Activated CD8-positive, alpha-beta T cell treated with anti-CD3 and anti-CD28 coated beads for 36 hours (primary cell): ENCODE data around the gene ARHGAP40. TPM values are rescaled to one million over a fixed set of nuclear protein-coding genes. Genes with fewer than 3 reads are reported as not detected.

ENCODE experiments used
- ATAC-seq: fragments of 200-7000 bp; cut with Tn5 transposase; one replicate; pipeline ENCODE4 v1.10.0; 2021; ENCODE audit warnings: mild to moderate bottlenecking, moderate library complexity
- CTCF ChIA-PET: fragments of 350-600 bp; sonication (Branson Sonifier 250); formaldehyde crosslinking; loops from one replicate; lab custom pipeline; 2021; ENCODE audit warnings: antibody characterized with exemption; lab: Charles Lee
- POLR2A ChIA-PET: fragments of 350-600 bp; sonication (Branson Sonifier 250); formaldehyde crosslinking; loops from one replicate; lab custom pipeline; 2021; ENCODE audit warnings: antibody characterized with exemption; lab: Charles Lee
- DNase-seq: peaks from one replicate; pipeline ENCODE4 v3.0.0-alpha.2; 2020
- H3K27ac Mint-ChIP-seq: one replicate; pipeline ENCODE4 v1.8.0; 2021; ENCODE audit warnings: mild to moderate bottlenecking, mixed read lengths
- H3K27me3 Mint-ChIP-seq: one replicate; pipeline ENCODE4 v1.8.0; 2021; ENCODE audit warnings: mixed read lengths
- H3K36me3 Mint-ChIP-seq: one replicate; pipeline ENCODE4 v1.8.0; 2021; ENCODE audit warnings: low read depth, mixed read lengths
- H3K4me1 Mint-ChIP-seq: one replicate; pipeline ENCODE4 v1.8.0; 2021; ENCODE audit warnings: low read depth, mixed read lengths
- H3K4me3 Mint-ChIP-seq: one replicate; pipeline ENCODE4 v1.8.0; 2021; ENCODE audit warnings: mild to moderate bottlenecking, moderate library complexity, mixed read lengths
- H3K9me3 Mint-ChIP-seq: one replicate; pipeline ENCODE4 v1.8.0; 2021; ENCODE audit warnings: mixed read lengths
- intact Hi-C: fragments of 100-400 bp; cut with micrococcal nuclease; formaldehyde crosslinking; loops from one replicate; pipeline ENCODE4 v1.10.0; 2022
- total RNA-seq, 2 experiments: library from RNA; stranded (reverse); gene quantifications; one replicate each; pipeline ENCODE4 v1.2.3, GENCODE V29; 2021
- TF ChIP-seq, protein P1 (sequence below): fragments of 200-600 bp; IDR thresholded peaks from one replicate; pipeline ENCODE4 v1.8.0; 2022; ENCODE audit warnings: antibody characterized with exemption, mild to moderate bottlenecking

ARHGAP40 gene
- total RNA-seq, 2 experiments from 2014 or later: not detected

DNA sequence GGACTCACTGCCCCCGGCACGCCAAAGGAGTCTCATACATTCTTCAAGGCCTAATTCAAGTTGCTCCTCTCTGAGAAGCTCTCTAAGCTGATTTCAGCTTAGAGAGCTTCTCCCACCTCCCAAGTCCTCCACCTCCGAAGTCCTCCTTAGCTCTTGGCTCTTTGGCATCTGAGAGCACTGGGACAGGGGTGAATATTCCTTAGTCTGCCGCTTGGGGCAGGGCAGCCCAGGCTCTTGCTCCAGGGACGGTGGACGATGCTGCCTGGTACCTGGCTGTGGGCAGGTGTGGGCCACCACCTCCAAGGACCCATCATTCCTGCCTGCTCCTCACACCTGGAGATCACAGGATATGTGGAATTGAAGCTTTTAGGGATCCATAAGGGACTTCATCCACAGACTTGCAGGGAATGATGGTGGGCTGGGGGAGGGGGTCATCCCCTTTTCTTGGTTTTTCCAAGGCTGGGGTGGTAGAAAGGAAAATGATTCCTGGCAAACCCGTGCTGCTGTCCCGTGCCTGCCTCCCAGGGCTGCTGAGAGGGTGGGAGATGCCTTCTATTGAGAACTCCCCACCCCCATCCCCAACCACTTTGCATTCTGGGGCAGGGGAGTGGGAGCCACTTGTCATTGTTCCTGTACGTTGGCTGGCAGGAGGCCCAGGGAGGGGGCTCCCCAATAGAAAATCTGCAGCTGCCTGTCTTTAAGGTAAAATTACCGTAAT lies 57.4 kb downstream of the ARHGAP40 start:
- POLR2A ChIA-PET: interaction anchor here (0.9 kb wide), 1 partner anchor 224 kb away, joined by 3 read pairs; the partner anchor contains the start of gene SNHG17
- H3K4me1 Mint-ChIP-seq: no peaks in the 10 kb centered on the region
- TF ChIP-seq, protein P1, sequence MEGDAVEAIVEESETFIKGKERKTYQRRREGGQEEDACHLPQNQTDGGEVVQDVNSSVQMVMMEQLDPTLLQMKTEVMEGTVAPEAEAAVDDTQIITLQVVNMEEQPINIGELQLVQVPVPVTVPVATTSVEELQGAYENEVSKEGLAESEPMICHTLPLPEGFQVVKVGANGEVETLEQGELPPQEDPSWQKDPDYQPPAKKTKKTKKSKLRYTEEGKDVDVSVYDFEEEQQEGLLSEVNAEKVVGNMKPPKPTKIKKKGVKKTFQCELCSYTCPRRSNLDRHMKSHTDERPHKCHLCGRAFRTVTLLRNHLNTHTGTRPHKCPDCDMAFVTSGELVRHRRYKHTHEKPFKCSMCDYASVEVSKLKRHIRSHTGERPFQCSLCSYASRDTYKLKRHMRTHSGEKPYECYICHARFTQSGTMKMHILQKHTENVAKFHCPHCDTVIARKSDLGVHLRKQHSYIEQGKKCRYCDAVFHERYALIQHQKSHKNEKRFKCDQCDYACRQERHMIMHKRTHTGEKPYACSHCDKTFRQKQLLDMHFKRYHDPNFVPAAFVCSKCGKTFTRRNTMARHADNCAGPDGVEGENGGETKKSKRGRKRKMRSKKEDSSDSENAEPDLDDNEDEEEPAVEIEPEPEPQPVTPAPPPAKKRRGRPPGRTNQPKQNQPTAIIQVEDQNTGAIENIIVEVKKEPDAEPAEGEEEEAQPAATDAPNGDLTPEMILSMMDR: peak; percentile 69
- H3K9me3 Mint-ChIP-seq: no peaks in the 10 kb centered on the region
- H3K27me3 Mint-ChIP-seq: peaks cover 21% of the 10 kb centered on the region
- no peaks in the 10 kb centered on the region for H3K36me3 Mint-ChIP-seq
- no peak overlapping the region for H3K27ac Mint-ChIP-seq
- intact Hi-C loops: no loop called here
- DNase-seq: peak; percentile 45
- CTCF ChIA-PET: interaction anchor here (0.5 to 5.4 kb wide), 25 partner anchors 10 to 397 kb away, joined by 3 to 34 read pairs (median 3); no protein-coding TSS in a partner anchor
- no peak overlapping the region for H3K4me3 Mint-ChIP-seq
- peak; percentile 92 for ATAC-seq

DNA sequence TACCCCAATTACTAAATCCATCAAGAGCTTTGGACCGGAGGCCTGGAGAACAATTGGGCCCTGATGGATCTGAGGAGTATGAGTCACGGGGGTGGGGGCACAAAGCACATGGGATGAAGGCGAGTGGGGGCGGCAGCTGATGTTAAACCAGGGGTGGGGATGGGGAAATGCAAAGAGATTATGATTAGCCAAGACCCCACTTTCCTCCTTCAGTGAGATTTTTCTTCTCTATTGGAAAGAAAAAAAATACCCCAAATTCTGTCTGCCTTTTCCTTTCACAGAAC lies 57.9 kb downstream of the ARHGAP40 start:
- CTCF ChIA-PET: interaction anchor here (1.2 to 5.4 kb wide), 10 partner anchors 11 to 233 kb away, joined by 3 to 34 read pairs (median 6); no protein-coding TSS in a partner anchor
- H3K27ac Mint-ChIP-seq: no peak overlapping the region
- H3K4me1 Mint-ChIP-seq: no peaks in the 10 kb centered on the region
- POLR2A ChIA-PET: no interaction called here
- H3K36me3 Mint-ChIP-seq: no peaks in the 10 kb centered on the region
- intact Hi-C loops: no loop called here
- H3K27me3 Mint-ChIP-seq: peaks cover 26% of the 10 kb centered on the region
- DNase-seq: no peak
- no peak for ATAC-seq
- no peak overlapping the region for H3K4me3 Mint-ChIP-seq
- H3K9me3 Mint-ChIP-seq: no peaks in the 10 kb centered on the region
- TF ChIP-seq, protein P1: no peak

DNA sequence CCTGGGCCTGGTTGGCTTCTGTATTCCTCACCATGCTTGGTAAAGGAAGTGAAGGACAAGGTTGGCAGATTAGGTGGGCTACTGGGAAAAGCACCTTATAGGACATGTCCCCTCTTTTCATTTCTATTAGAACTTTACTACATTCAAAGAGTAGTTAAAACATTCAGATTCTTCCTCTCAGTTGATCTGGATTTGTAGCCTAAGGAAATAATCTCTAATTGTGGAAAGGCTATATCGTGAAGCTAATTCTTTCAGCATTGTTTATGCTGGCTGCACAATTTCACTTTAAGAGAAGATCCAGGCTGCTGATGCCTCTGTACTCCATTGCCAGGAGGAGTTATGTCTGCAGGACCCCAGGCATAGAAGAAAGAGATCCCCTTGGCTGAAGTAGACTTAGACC lies 58.8 kb downstream of the ARHGAP40 start:
- DNase-seq: no peak
- intact Hi-C loops: loop anchor here (10.0 kb wide), 1 partner anchor 234 kb away; no protein-coding TSS in a partner anchor
- Mint-ChIP-seq H3K27ac (no peak overlapping the region), H3K9me3 (no peaks in the 10 kb centered on the region), H3K36me3 (no peaks in the 10 kb centered on the region), H3K27me3 (peaks cover 31% of the 10 kb centered on the region), H3K4me3 (no peak overlapping the region), H3K4me1 (peaks cover under 1% of the 10 kb centered on the region)
- ChIA-PET CTCF (interaction anchor here (1.2 to 5.4 kb wide), 4 partner anchors 11 to 130 kb away, joined by 3 to 34 read pairs (median 12); no protein-coding TSS in a partner anchor), POLR2A (no interaction called here)
- TF ChIP-seq, protein P1: no peak
- no peak for ATAC-seq

DNA sequence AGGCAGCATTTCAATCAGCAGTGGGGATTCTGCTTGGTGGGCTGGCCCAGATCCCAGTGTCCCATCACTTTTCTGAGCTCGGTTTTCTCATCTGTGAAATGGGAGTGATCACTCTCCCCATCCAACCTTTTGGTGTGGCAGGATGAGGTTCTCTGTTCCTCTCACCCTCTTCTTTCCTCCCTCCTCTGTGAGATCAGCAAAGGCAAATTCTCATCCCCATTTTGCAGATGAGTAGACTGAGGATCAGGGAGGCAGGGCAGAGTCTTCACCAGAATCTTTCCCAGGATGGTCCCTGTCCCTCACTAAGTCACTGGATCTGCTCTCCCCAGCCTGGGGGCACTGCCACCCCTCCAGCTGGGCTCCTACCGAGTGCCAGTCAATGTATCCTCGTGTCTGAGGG lies 62.1 kb downstream of the ARHGAP40 start:
- ChIA-PET POLR2A (no interaction called here), CTCF (no interaction called here)
- TF ChIP-seq, protein P1: no peak
- Mint-ChIP-seq H3K36me3 (no peaks in the 10 kb centered on the region), H3K4me3 (no peak overlapping the region), H3K27ac (no peak overlapping the region), H3K4me1 (peaks cover 3% of the 10 kb centered on the region), H3K9me3 (no peaks in the 10 kb centered on the region), H3K27me3 (peaks cover 30% of the 10 kb centered on the region)
- ATAC-seq (no peak), DNase-seq (no peak)
- intact Hi-C loops: loop anchor here (10.0 kb wide), 1 partner anchor 231 kb away; no protein-coding TSS in a partner anchor

DNA sequence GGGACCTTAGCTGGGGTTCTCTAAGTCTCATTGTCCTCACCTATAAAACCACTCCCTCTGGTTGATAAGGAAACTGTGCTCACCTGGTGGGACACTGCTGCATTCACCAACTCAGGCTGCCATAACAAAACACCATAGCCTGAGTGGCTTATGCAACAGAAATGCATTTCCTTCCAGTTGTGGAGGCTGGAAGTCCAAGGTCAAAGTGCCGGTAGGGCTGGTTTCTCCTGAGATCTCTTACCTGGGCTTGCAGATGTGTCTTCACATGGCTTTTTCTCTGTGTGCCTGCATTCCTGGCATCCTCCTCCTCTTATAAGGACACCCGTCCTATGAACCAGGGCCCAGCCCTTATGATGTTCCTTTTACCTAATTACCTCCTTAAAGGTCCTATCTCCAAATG lies 62.7 kb downstream of the ARHGAP40 start:
- TF ChIP-seq, protein P1: no peak
- H3K4me1 Mint-ChIP-seq: peaks cover 3% of the 10 kb centered on the region
- POLR2A ChIA-PET: no interaction called here
- H3K4me3 Mint-ChIP-seq: no peak overlapping the region
- H3K27me3 Mint-ChIP-seq: peaks cover 34% of the 10 kb centered on the region
- DNase-seq (no peak), ATAC-seq (no peak)
- no peaks in the 10 kb centered on the region for H3K9me3 Mint-ChIP-seq
- no peak overlapping the region for H3K27ac Mint-ChIP-seq
- CTCF ChIA-PET: no interaction called here
- intact Hi-C loops: loop anchor here (10.0 kb wide), 1 partner anchor 231 kb away; no protein-coding TSS in a partner anchor
- no peaks in the 10 kb centered on the region for H3K36me3 Mint-ChIP-seq
